Stomach (tissue), 4 donors: Measurements from ENCODE around the gene ARFGEF3.

Source experiments
- POLR2A ChIP-seq, 4 donors: fragments of 450-650 bp; IDR thresholded peaks; one replicate each; pipeline ENCODE4 v1.6.1; 2016; ENCODE audit warnings: antibody characterized with exemption in 4 of 4, control low read depth in 2 of 4, mild to moderate bottlenecking in 1 of 4, moderate library complexity in 1 of 4
- POLR2AphosphoS5 ChIP-seq, 3 donors: sonication (generic); formaldehyde crosslinking; IDR thresholded peaks; one replicate each; pipeline ENCODE4 v1.6.1; 2016; ENCODE audit warnings: antibody characterized with exemption in 3 of 3
- TF ChIP-seq, protein P1 (sequence below), 7 experiments: fragments of 450-650 bp in 4 of 7; fragments of 200-600 bp in 3 of 7; sonication (generic) in 3 of 7; IDR thresholded peaks; one replicate each; pipeline ENCODE4 v1.5.1; 2016 to 2019; ENCODE audit warnings: antibody characterized with exemption in 7 of 7, control low read depth in 2 of 7, mild to moderate bottlenecking in 1 of 7

DNA sequence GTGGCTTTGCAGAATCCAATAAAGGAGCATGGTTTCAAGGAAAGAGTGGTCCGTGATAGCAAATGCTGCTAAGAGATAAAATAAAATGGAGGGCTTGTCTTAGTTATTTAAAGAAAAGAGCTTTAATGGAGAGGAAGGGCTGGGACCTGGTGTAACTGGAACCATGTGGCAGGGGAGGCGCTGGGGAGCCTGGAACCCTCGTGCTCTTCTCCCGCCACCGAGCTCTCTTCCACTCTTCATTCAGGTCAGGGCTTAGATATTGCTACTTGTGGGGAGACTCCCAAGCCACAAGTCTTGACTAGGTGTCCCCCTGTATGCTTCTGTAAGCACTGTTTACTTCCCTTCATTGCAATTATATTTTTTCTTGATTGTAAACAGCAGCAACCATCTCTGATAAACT, 15.2 kb upstream of the ARFGEF3 start:
- TF ChIP-seq, protein P1, sequence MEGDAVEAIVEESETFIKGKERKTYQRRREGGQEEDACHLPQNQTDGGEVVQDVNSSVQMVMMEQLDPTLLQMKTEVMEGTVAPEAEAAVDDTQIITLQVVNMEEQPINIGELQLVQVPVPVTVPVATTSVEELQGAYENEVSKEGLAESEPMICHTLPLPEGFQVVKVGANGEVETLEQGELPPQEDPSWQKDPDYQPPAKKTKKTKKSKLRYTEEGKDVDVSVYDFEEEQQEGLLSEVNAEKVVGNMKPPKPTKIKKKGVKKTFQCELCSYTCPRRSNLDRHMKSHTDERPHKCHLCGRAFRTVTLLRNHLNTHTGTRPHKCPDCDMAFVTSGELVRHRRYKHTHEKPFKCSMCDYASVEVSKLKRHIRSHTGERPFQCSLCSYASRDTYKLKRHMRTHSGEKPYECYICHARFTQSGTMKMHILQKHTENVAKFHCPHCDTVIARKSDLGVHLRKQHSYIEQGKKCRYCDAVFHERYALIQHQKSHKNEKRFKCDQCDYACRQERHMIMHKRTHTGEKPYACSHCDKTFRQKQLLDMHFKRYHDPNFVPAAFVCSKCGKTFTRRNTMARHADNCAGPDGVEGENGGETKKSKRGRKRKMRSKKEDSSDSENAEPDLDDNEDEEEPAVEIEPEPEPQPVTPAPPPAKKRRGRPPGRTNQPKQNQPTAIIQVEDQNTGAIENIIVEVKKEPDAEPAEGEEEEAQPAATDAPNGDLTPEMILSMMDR (IDR thresholded peaks at IDR 0.05) = no peak
- TF ChIP-seq POLR2AphosphoS5 (IDR thresholded peaks at IDR 0.05) (no peak), POLR2A (IDR thresholded peaks at IDR 0.05) (no peak)
